Measurements from ENCODE around the gene LPP. TPM values are rescaled to one million over a fixed set of nuclear protein-coding genes. Genes with fewer than 3 reads are reported as not detected.
"Not testable (repeated sequence)": the region's sequence is repeated elsewhere in the genome, so short reads cannot be mapped to it uniquely, and the experiment has no call there.

The LPP gene
- total RNA-seq, 2 donors from 2014 or later = 1,568 to 1,607 TPM

DNA sequence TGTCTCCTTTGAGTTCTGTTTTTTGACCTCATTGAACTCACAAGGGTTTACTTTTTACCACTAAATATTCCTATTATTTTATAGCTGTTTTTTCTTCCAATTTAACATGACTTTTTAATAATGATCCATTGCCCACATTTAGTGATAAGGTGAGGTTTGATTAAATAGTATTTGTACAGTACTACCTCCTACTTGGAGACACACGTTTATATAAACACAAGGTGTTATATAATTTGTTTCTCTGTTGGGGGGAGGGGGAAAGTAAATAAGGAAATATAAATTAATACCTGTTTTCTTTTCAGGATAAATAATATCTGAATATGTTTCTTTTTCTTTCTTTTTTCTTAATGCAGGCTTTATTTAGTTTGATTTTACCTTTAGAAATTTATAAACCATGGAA lies 281.3 kb downstream of the LPP start:
- Histone ChIP-seq H3K27me3 (replicated peaks; ENCODE audit: insufficient read depth) (no peaks in the 10 kb centered on the region), H3K27ac (peak overlapping the region in 1 of 2 donors; percentile 13), H3K4me1 (ENCODE audit: control insufficient read depth in 1 of 2, low read depth in 2 of 2) (peaks cover 68 to 88% of the 10 kb centered on the region in 2 donors), H3K4me3 (no peak overlapping the region), H3K9me3 (no peaks in the 10 kb centered on the region), H3K36me3 (no peaks in the 10 kb centered on the region)
- ATAC-seq (ENCODE audit: insufficient number of reproducible peaks, low FRiP score, low read depth) (no peak), DNase-seq (ENCODE audit: low spot score) (no peak)
- TF ChIP-seq CTCF (IDR thresholded peaks at IDR 0.05) = no peak

DNA sequence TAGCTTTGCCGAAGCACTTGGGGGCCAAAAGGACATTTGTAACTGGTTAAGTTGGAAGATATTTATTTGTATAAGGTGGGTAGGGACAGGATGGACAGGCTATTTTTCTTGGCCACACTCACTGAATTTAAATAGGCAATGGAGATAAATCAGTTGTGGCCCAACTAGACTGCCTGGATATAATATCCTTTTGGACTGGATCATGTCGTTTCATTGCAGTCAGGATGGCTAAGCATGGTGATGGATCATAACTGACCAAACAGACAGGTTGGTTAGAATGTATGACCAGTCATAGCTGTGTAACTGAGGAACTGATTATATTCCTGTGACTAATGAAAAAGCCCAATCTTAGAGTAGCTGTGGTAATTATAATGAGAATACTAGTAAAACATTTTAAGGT lies 284.0 kb downstream of the LPP start:
- no peak for DNase-seq (ENCODE audit: low spot score)
- Histone ChIP-seq H3K4me1 (ENCODE audit: control insufficient read depth in 1 of 2, low read depth in 2 of 2) (peaks cover 41 to 62% of the 10 kb centered on the region in 2 donors), H3K27me3 (replicated peaks; ENCODE audit: insufficient read depth) (no peaks in the 10 kb centered on the region), H3K27ac (peak overlapping the region in 1 of 2 donors; percentile 25), H3K9me3 (no peaks in the 10 kb centered on the region), H3K4me3 (no peak overlapping the region), H3K36me3 (peaks cover 3% of the 10 kb centered on the region)
- TF ChIP-seq CTCF (IDR thresholded peaks at IDR 0.05) = no peak
- ATAC-seq (ENCODE audit: insufficient number of reproducible peaks, low FRiP score, low read depth) = no peak

GRCh38 chr3:188439080-188439479 lies 285.1 kb downstream of the LPP start:
- TF ChIP-seq CTCF (IDR thresholded peaks at IDR 0.05) = no peak
- no peaks in the 10 kb centered on the region for H3K9me3 ChIP-seq
- no peak overlapping the region for H3K4me3 ChIP-seq
- ATAC-seq (ENCODE audit: insufficient number of reproducible peaks, low FRiP score, low read depth) (no peak), DNase-seq (ENCODE audit: low spot score) (no peak)
- peaks cover 31 to 52% of the 10 kb centered on the region in 2 donors for H3K4me1 ChIP-seq (ENCODE audit: control insufficient read depth in 1 of 2, low read depth in 2 of 2)
- H3K36me3 ChIP-seq = peaks cover 3% of the 10 kb centered on the region
- peak overlapping the region in 1 of 2 donors; percentile 50 for H3K27ac ChIP-seq
- H3K27me3 ChIP-seq (replicated peaks; ENCODE audit: insufficient read depth) = no peaks in the 10 kb centered on the region

DNA sequence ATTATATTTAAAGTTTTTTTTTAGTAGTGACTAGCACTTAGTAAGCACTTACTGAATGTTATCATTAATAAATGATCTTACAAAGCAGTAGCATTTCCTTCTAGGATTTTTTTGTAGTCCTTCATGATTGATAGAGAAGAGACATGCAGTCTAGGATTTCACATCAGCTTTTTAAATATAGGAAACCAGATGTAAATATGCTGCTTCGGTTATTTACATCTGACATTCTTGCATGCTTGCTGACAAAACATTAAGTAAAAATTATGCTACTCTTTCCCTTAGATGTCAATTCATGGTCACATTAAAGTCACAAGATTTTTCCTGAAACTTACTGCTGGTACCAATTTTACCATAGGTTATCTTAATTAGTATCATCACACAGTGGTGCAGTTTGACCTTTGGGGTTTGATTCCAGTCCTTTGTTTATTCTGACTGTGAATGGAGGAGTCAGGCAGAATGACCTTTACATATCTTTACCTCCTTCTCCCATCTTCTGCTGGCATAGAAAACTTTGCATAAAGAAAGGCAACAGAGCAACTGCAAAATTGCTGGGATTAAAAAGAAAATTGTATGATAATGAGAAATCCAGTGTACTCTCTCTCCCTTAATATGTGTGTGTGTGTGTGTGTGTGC lies 286.5 kb downstream of the LPP start:
- no peak overlapping the region for H3K4me3 ChIP-seq
- TF ChIP-seq CTCF (IDR thresholded peaks at IDR 0.05) = no peak
- DNase-seq (ENCODE audit: low spot score) = no peak
- no peak for ATAC-seq (ENCODE audit: insufficient number of reproducible peaks, low FRiP score, low read depth)
- H3K4me1 ChIP-seq (ENCODE audit: control insufficient read depth in 1 of 2, low read depth in 2 of 2) = peaks cover 24 to 43% of the 10 kb centered on the region in 2 donors
- H3K27ac ChIP-seq = no peak overlapping the region
- H3K36me3 ChIP-seq = peaks cover 3% of the 10 kb centered on the region
- H3K9me3 ChIP-seq = no peaks in the 10 kb centered on the region
- H3K27me3 ChIP-seq (replicated peaks; ENCODE audit: insufficient read depth) = no peaks in the 10 kb centered on the region

GRCh38 chr3:188442430-188442829 lies 288.5 kb downstream of the LPP start:
- peaks cover 3% of the 10 kb centered on the region for H3K36me3 ChIP-seq
- no peak for TF ChIP-seq CTCF (IDR thresholded peaks at IDR 0.05)
- DNase-seq (ENCODE audit: low spot score) (no peak), ATAC-seq (ENCODE audit: insufficient number of reproducible peaks, low FRiP score, low read depth) (no peak)
- no peaks in the 10 kb centered on the region for H3K9me3 ChIP-seq
- H3K4me3 ChIP-seq = no peak overlapping the region
- peaks cover 21 to 35% of the 10 kb centered on the region in 2 donors for H3K4me1 ChIP-seq (ENCODE audit: control insufficient read depth in 1 of 2, low read depth in 2 of 2)
- no peaks in the 10 kb centered on the region for H3K27me3 ChIP-seq (replicated peaks; ENCODE audit: insufficient read depth)
- H3K27ac ChIP-seq = no peak overlapping the region

DNA sequence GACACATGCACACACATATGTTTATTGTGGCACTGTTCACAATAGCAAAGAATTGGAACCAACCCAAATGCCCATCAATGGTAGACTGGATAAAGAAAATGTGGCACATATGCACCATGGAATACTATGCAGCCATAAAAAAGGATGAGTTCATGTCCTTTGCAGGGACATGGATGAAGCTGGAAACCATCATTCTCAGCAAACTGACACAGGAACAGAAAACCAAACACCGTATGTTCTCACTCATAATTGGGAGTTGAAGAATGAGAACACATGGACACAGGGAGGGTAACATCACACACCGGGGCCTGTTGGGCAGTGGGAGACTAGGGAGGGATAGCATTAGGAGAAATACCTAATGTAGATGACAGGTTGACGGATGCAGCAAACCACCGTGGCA lies 291.2 kb downstream of the LPP start:
- peaks cover 8 to 23% of the 10 kb centered on the region in 2 donors for H3K4me1 ChIP-seq (ENCODE audit: control insufficient read depth in 1 of 2, low read depth in 2 of 2)
- not testable (repeated sequence) for H3K4me3 ChIP-seq; H3K27ac ChIP-seq; H3K36me3 ChIP-seq; DNase-seq (ENCODE audit: low spot score); H3K27me3 ChIP-seq (replicated peaks; ENCODE audit: insufficient read depth); H3K9me3 ChIP-seq; ATAC-seq (ENCODE audit: insufficient number of reproducible peaks, low FRiP score, low read depth)
